Measurements from ENCODE around the gene OCA2. TPM values are rescaled to one million over a fixed set of nuclear protein-coding genes. Genes with fewer than 3 reads are reported as not detected.

Gene OCA2
- total and polyA plus RNA-seq, 2 of the 4 experiments (the other 2 are of a cell fraction), result under 0.01 to 0.03 TPM

GRCh38 chr15:27820232-27820631 is 278.9 kb downstream of the OCA2 start:
- Histone ChIP-seq H3K79me1 (ENCODE audit: low read depth in 1 of 2, low read length in 2 of 2) (no peaks in the 10 kb centered on the region), H3K18ac (ENCODE audit: low read depth, low read length) (no peak overlapping the region), H4K20me1 (ENCODE audit: insufficient read depth, low read length) (no peaks in the 10 kb centered on the region), H2BK5ac (ENCODE audit: low read depth, low read length, poor library complexity, severe bottlenecking) (no peak overlapping the region), H4K5ac (ENCODE audit: low read depth, low read length) (no peak overlapping the region), H3K23ac (ENCODE audit: low read depth, low read length) (no peak overlapping the region), H2AFZ (replicated peaks; ENCODE audit: low read length, poor library complexity) (no peak overlapping the region), H2BK120ac (ENCODE audit: low read depth, low read length) (no peak overlapping the region), H3K14ac (replicated peaks; ENCODE audit: low read depth, low read length) (no peak overlapping the region), H3K27me3 (ENCODE audit: control insufficient read depth, insufficient read depth, low read length) (no peaks in the 10 kb centered on the region), H2BK15ac (ENCODE audit: low read depth, low read length) (no peak overlapping the region), H4K8ac (ENCODE audit: low read depth in 2 of 2, low read length in 2 of 2) (no peak overlapping the region), H2BK20ac (ENCODE audit: low read depth, low read length) (no peak overlapping the region), H2AK5ac (ENCODE audit: low read depth, low read length) (no peak overlapping the region), H3K4ac (ENCODE audit: low read depth, low read length) (no peak overlapping the region), H2AK9ac (replicated peaks; ENCODE audit: low read depth, low read length, poor library complexity) (no peak overlapping the region), H3K9me3 (ENCODE audit: control insufficient read depth, insufficient read depth, low read length) (peaks cover 11% of the 10 kb centered on the region), H3K9ac (ENCODE audit: low read depth, low read length) (no peak overlapping the region), H3K36me3 (ENCODE audit: control insufficient read depth, insufficient read depth, low read length) (no peaks in the 10 kb centered on the region), H3K56ac (ENCODE audit: extremely low read depth, insufficient read depth, low read length) (no peak overlapping the region), H3K4me2 (ENCODE audit: low read depth, low read length) (no peak overlapping the region), H4K91ac (ENCODE audit: insufficient read depth, low read depth, low read length) (no peak overlapping the region), H3K4me1 (ENCODE audit: control insufficient read depth, insufficient read depth, low read length) (no peaks in the 10 kb centered on the region), H3K4me3 (ENCODE audit: insufficient read depth, low read depth, low read length) (no peak overlapping the region), H3K27ac (ENCODE audit: insufficient read depth, low read length) (no peak overlapping the region), H3K9me1 (ENCODE audit: insufficient read depth, low read length) (no peaks in the 10 kb centered on the region)
- ChIA-PET CTCF (interaction anchor here (0.5 kb wide), 1 partner anchor 177 kb away, joined by 3 read pairs; no protein-coding TSS in a partner anchor), POLR2A (ENCODE audit: unreplicated experiment) (no interaction called here)
- in situ Hi-C loops (cut with MboI; ENCODE audit: low sequenced_read_pairs), result no loop called here
- WGBS, 2 experiments (ENCODE audit: extremely low coverage in 2 of 2, insufficient read length in 1 of 2), result no CpG with 5 or more reads among the region's 7 CpGs
- dilution Hi-C loops (cut with HindIII; ENCODE audit: low sequenced_read_pairs, unreplicated experiment), result no loop called here
- intact Hi-C loops (cut with micrococcal nuclease), result no loop called here
- ATAC-seq (ENCODE audit: low read depth), result no peak
- DNase-seq, result peak; percentile 31
- no TSS peak for BruUV-seq (replicated peaks)
- TF ChIP-seq MAFK (IDR thresholded peaks at IDR 0.05; ENCODE audit: low read depth, low read length) (peak; percentile 70), POLR2A (IDR thresholded peaks at IDR 0.05; ENCODE audit: low read depth, low read length) (no peak), RFX5 (IDR thresholded peaks at IDR 0.05; ENCODE audit: low read depth, low read length) (no peak), MXI1 (IDR thresholded peaks at IDR 0.05; ENCODE audit: borderline replicate concordance, low read depth, low read length) (no peak), FOS (IDR thresholded peaks at IDR 0.05; ENCODE audit: low read depth, low read length) (no peak), RAD21 (IDR thresholded peaks at IDR 0.05; ENCODE audit: low read length) (no peak)

All from IMR-90 (cell line).